GM23248 (cell line): Measurements from ENCODE around the gene EEF1G.

Source experiments
- EZH2 ChIP-seq: fragments of 200-600 bp; sonication (generic); IDR thresholded peaks from 2 replicates; pipeline ENCODE4 v1.6.1; 2018; ENCODE audit warnings: antibody characterized with exemption, mild to moderate bottlenecking; ENCODE audit not compliant: insufficient read depth, poor library complexity, severe bottlenecking
- EZH2phosphoT487 ChIP-seq: fragments of 200-600 bp; sonication (generic); IDR thresholded peaks from 2 replicates; pipeline ENCODE4 v1.6.1; 2018; ENCODE audit warnings: antibody characterized with exemption, moderate library complexity, mild to moderate bottlenecking, low read depth; ENCODE audit not compliant: insufficient read depth

GRCh38 chr11:62556875-62557631, 16.6 kb downstream of the EEF1G start:
- TF ChIP-seq EZH2phosphoT487 (no peak), EZH2 (no peak)
